ENCODE results near the gene RAP1GAP. TPM values are rescaled to one million over a fixed set of nuclear protein-coding genes. Genes with fewer than 3 reads are reported as not detected.

Gene RAP1GAP
- polyA plus RNA-seq, 3 donors = 0.04 TPM; not detected in 2

DNA sequence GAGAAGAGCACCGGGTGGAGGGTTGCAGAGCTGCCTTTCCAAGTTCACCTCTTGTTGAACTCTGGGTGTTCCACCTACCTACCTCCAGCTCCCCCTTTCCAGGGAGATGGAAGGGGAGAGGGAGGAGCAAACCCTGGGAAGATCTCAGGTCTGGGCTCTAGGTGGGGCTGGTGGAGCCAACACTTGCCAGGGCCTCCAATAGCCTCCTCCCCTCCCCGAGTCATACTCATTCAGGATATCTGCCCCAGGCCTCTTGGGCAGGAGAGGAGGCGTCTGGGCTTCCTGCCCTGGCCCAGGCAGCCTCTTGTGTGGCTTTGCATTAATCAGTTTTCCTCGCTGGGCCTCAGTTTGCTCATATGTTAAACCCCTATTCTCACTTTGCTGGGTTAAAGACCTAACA is 13.4 kb downstream of the RAP1GAP start:
- intact Hi-C loops (cut with micrococcal nuclease) = no loop called here
- Mint-ChIP-seq H3K4me1 (peaks cover 9% of the 10 kb centered on the region), H3K27me3 (ENCODE audit: low read depth in 3 of 3) (peaks cover 47 to 64% (median 49%) of the 10 kb centered on the region in 3 donors), H3K9me3 (peaks cover 0 to 11% (median 4%) of the 10 kb centered on the region in 7 donors), H3K36me3 (peaks cover 0 to 2% of the 10 kb centered on the region in 2 donors), H3K4me3 (no peak overlapping the region), H3K27ac (no peak overlapping the region)
- H3K4me2 ChIP-seq (replicated peaks; ENCODE audit: extremely low read depth, low read length, poor library complexity, severe bottlenecking) = no peak overlapping the region
- TF ChIP-seq, protein P1, sequence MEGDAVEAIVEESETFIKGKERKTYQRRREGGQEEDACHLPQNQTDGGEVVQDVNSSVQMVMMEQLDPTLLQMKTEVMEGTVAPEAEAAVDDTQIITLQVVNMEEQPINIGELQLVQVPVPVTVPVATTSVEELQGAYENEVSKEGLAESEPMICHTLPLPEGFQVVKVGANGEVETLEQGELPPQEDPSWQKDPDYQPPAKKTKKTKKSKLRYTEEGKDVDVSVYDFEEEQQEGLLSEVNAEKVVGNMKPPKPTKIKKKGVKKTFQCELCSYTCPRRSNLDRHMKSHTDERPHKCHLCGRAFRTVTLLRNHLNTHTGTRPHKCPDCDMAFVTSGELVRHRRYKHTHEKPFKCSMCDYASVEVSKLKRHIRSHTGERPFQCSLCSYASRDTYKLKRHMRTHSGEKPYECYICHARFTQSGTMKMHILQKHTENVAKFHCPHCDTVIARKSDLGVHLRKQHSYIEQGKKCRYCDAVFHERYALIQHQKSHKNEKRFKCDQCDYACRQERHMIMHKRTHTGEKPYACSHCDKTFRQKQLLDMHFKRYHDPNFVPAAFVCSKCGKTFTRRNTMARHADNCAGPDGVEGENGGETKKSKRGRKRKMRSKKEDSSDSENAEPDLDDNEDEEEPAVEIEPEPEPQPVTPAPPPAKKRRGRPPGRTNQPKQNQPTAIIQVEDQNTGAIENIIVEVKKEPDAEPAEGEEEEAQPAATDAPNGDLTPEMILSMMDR (IDR thresholded peaks at IDR 0.05) = no peak
- no peak overlapping the region for H3K9ac ChIP-seq (ENCODE audit: insufficient read depth, low read length, poor library complexity, severe bottlenecking)
- H4K20me1 ChIP-seq (ENCODE audit: insufficient read depth, low read length) = no peaks in the 10 kb centered on the region
- peaks cover 0 to 11% of the 10 kb centered on the region in 2 donors for H3K9me3 ChIP-seq (replicated peaks in 1 of 2; ENCODE audit: control insufficient read depth in 1 of 2, insufficient read depth in 1 of 2, low read length in 2 of 2)
- H3K79me2 ChIP-seq (ENCODE audit: insufficient read depth, low read length) = no peaks in the 10 kb centered on the region
- H3K4me1 ChIP-seq (ENCODE audit: control insufficient read depth in 1 of 2, insufficient read depth in 2 of 2, low read length in 2 of 2) = peaks cover 0 to 5% of the 10 kb centered on the region in 2 donors
- H2AFZ ChIP-seq (ENCODE audit: insufficient read depth, low read depth, low read length, poor library complexity, severe bottlenecking) = no peak overlapping the region
- no peak overlapping the region for H3K27ac ChIP-seq (ENCODE audit: low read depth in 1 of 2, low read length in 2 of 2)
- peaks cover 23 to 36% of the 10 kb centered on the region in 2 donors for H3K27me3 ChIP-seq (ENCODE audit: control insufficient read depth in 2 of 2, insufficient read depth in 2 of 2, low read length in 2 of 2)
- no peaks in the 10 kb centered on the region for H3K36me3 ChIP-seq (replicated peaks in 1 of 2; ENCODE audit: control insufficient read depth in 1 of 2, insufficient read depth in 2 of 2, low read length in 2 of 2)
- no peak for DNase-seq
- WGBS (ENCODE audit: insufficient coverage) = 40% methylated on average over 3 of the region's 4 CpGs
- H3K4me3 ChIP-seq (replicated peaks in 1 of 3; ENCODE audit: low read depth in 2 of 3, low read length in 3 of 3) = no peak overlapping the region

DNA sequence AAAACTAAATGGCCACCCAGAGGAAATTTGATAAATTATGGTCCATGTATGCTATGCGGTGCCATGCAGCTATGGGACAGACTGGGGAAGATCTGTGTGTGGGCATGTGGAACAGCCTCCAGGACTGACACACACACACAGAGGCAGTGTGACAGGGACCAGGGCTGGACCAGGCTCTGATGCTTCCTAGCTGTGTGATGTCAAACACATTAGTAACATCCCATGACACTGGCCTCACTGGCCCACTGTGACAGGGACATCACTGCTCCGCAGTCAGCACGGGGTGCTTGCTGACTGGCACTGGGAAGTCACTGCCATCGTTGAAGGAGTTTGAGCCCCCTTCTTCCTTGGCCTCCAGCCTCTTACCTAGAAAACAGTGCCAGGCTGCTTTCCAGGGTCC is 13.9 kb downstream of the RAP1GAP start:
- no peak for DNase-seq
- TF ChIP-seq, protein P1 (IDR thresholded peaks at IDR 0.05) = no peak
- Histone ChIP-seq H3K4me1 (ENCODE audit: control insufficient read depth in 1 of 2, insufficient read depth in 2 of 2, low read length in 2 of 2) (peaks cover 0 to 5% of the 10 kb centered on the region in 2 donors), H3K4me3 (replicated peaks in 1 of 3; ENCODE audit: low read depth in 2 of 3, low read length in 3 of 3) (no peak overlapping the region), H3K79me2 (ENCODE audit: insufficient read depth, low read length) (no peaks in the 10 kb centered on the region), H4K20me1 (ENCODE audit: insufficient read depth, low read length) (no peaks in the 10 kb centered on the region), H3K36me3 (replicated peaks in 1 of 2; ENCODE audit: control insufficient read depth in 1 of 2, insufficient read depth in 2 of 2, low read length in 2 of 2) (no peaks in the 10 kb centered on the region), H3K27ac (ENCODE audit: low read depth in 1 of 2, low read length in 2 of 2) (no peak overlapping the region), H3K4me2 (replicated peaks; ENCODE audit: extremely low read depth, low read length, poor library complexity, severe bottlenecking) (no peak overlapping the region), H3K9ac (ENCODE audit: insufficient read depth, low read length, poor library complexity, severe bottlenecking) (no peak overlapping the region), H3K9me3 (replicated peaks in 1 of 2; ENCODE audit: control insufficient read depth in 1 of 2, insufficient read depth in 1 of 2, low read length in 2 of 2) (peaks cover 0 to 11% of the 10 kb centered on the region in 2 donors), H3K27me3 (ENCODE audit: control insufficient read depth in 2 of 2, insufficient read depth in 2 of 2, low read length in 2 of 2) (peaks cover 23 to 40% of the 10 kb centered on the region in 2 donors), H2AFZ (ENCODE audit: insufficient read depth, low read depth, low read length, poor library complexity, severe bottlenecking) (no peak overlapping the region)
- Mint-ChIP-seq H3K4me1 (peaks cover 9% of the 10 kb centered on the region), H3K27me3 (ENCODE audit: low read depth in 3 of 3) (peaks cover 46 to 64% (median 52%) of the 10 kb centered on the region in 3 donors), H3K4me3 (no peak overlapping the region), H3K27ac (no peak overlapping the region), H3K9me3 (peaks cover 0 to 11% (median 4%) of the 10 kb centered on the region in 7 donors), H3K36me3 (peaks cover 0 to 2% of the 10 kb centered on the region in 2 donors)
- intact Hi-C loops (cut with micrococcal nuclease) = no loop called here
- 100% methylated on average over 2 of the region's 4 CpGs for WGBS (ENCODE audit: insufficient coverage)
